HepG2 (cell line): ENCODE data around the gene PAQR7. TPM values are rescaled to one million over a fixed set of nuclear protein-coding genes. Genes with fewer than 3 reads are reported as not detected.
A peak's percentile ranks its signal among the peaks of the same experiment; 100 is the strongest.

Experiments used
- ARID5B ChIP-seq: IDR thresholded peaks from 2 replicates; pipeline ENCODE4 v1.4.0; 2020; ENCODE audit warnings: mild to moderate bottlenecking, missing genetic modification reagents
- BCL6 ChIP-seq: IDR thresholded peaks from 2 replicates; pipeline ENCODE4 v1.6.1; 2016; ENCODE audit warnings: missing genetic modification reagents, missing compliant biosample characterization
- BRCA1 ChIP-seq: sonication (generic); formaldehyde crosslinking; IDR thresholded peaks from 2 replicates; pipeline ENCODE4 v1.4.0; 2020; ENCODE audit warnings: missing genetic modification reagents
- CREBL2 ChIP-seq: sonication (generic); formaldehyde crosslinking; IDR thresholded peaks from 2 replicates; pipeline ENCODE4 v1.8.1; 2023; ENCODE audit warnings: missing genetic modification reagents, mild to moderate bottlenecking, borderline replicate concordance
- DMAP1 ChIP-seq: IDR thresholded peaks from 2 replicates; pipeline ENCODE4 v1.6.1; 2016
- FOXA1 ChIP-seq, 2 experiments: fragments of 450-650 bp in 1 of 2; sonication (generic) in 1 of 2; formaldehyde crosslinking in 1 of 2; IDR thresholded peaks; 2 replicates each; pipeline versions ENCODE4 v1.4.0 to v1.6.1; 2016 to 2020; ENCODE audit warnings: missing genetic modification reagents in 1 of 2
- FOXP4 ChIP-seq: sonication (generic); formaldehyde crosslinking; IDR thresholded peaks from 2 replicates; pipeline ENCODE4 v1.4.0; 2020; ENCODE audit warnings: missing genetic modification reagents
- IKZF5 ChIP-seq: IDR thresholded peaks from 2 replicates; pipeline ENCODE4 v1.6.1; 2018; ENCODE audit warnings: missing genetic modification reagents, mild to moderate bottlenecking, missing compliant biosample characterization
- JUN ChIP-seq: sonication (generic); formaldehyde crosslinking; IDR thresholded peaks from 2 replicates; pipeline ENCODE4 v1.4.0; 2020; ENCODE audit warnings: mild to moderate bottlenecking, missing genetic modification reagents
- PTBP1 ChIP-seq: fragments of 200-400 bp; formaldehyde crosslinking; IDR thresholded peaks from 2 replicates; pipeline ENCODE4 v1.6.1; 2018; ENCODE audit warnings: low read length, low read depth; ENCODE audit not compliant: poor library complexity, severe bottlenecking
- RCOR2 ChIP-seq: IDR thresholded peaks from 2 replicates; pipeline ENCODE4 v1.6.1; 2016; ENCODE audit warnings: missing biosample characterization, missing genetic modification reagents
- REPIN1 ChIP-seq: sonication (generic); formaldehyde crosslinking; IDR thresholded peaks from 2 replicates; pipeline ENCODE4 v1.8.0; 2022; ENCODE audit warnings: missing genetic modification reagents, low read depth, mild to moderate bottlenecking, borderline replicate concordance
- ZFP36L2 ChIP-seq: sonication (generic); formaldehyde crosslinking; IDR thresholded peaks from 2 replicates; pipeline ENCODE4 v1.4.0; 2020; ENCODE audit warnings: missing genetic modification reagents
- ZFX ChIP-seq: sonication (generic); formaldehyde crosslinking; IDR thresholded peaks from 2 replicates; pipeline ENCODE4 v1.4.0; 2020; ENCODE audit warnings: mild to moderate bottlenecking, low read depth, missing genetic modification reagents, moderate library complexity
- ZKSCAN8 ChIP-seq: IDR thresholded peaks from 2 replicates; pipeline ENCODE4 v1.6.1; 2016; ENCODE audit warnings: borderline replicate concordance, missing genetic modification reagents, missing compliant biosample characterization
- ZNF12 ChIP-seq: sonication (generic); formaldehyde crosslinking; IDR thresholded peaks from 2 replicates; pipeline ENCODE4 v1.5.0; 2020; ENCODE audit warnings: missing genetic modification reagents
- ZNF350 ChIP-seq: sonication (generic); formaldehyde crosslinking; IDR thresholded peaks from 2 replicates; pipeline ENCODE4 v1.4.0; 2020; ENCODE audit warnings: mild to moderate bottlenecking, low read depth, missing genetic modification reagents, borderline replicate concordance
- ZNF605 ChIP-seq: sonication (generic); formaldehyde crosslinking; IDR thresholded peaks from 2 replicates; pipeline ENCODE4 v1.8.0; 2022; ENCODE audit warnings: mild to moderate bottlenecking, missing genetic modification reagents
- ZNF83 ChIP-seq: sonication (generic); formaldehyde crosslinking; IDR thresholded peaks from 2 replicates; pipeline ENCODE4 v1.4.0; 2020; ENCODE audit warnings: missing genetic modification reagents, mild to moderate bottlenecking, borderline replicate concordance
- ZSCAN31 ChIP-seq: sonication (generic); formaldehyde crosslinking; IDR thresholded peaks from 2 replicates; pipeline ENCODE4 v1.5.0; 2020; ENCODE audit warnings: low read depth, mild to moderate bottlenecking, missing genetic modification reagents
- polyA plus RNA-seq, 8 experiments: library from polyadenylated mRNA; depleted of rRNA in 3 of 8; stranded (reverse) in 7 of 8; unstranded in 1 of 8; fragments of >200 nt; fragmentation: Illumina TruSeq in 4 of 8; extraction: Trizol in 4 of 8; gene quantifications; 2 replicates each; pipeline versions ENCODE4 v1.2.1 to v1.2.3, GENCODE V29; 2011 to 2016; ENCODE audit warnings: low read depth in 4 of 8, missing spikeins in 1 of 8, mixed read lengths in 1 of 8; ENCODE audit not compliant: insufficient read depth in 1 of 8
- total RNA-seq, 5 experiments: library from RNA; depleted of rRNA; stranded (reverse); fragments of >200 nt; fragmentation: Illumina TruSeq; extraction: Trizol; gene quantifications; 2 replicates each; pipeline ENCODE4 v1.2.3, GENCODE V29; 2016; ENCODE audit warnings: low read depth in 1 of 5

The PAQR7 gene
- total and polyA plus RNA-seq, 2 of the 13 experiments (the other 11 are each of a cell fraction or from before 2014, with no cell fraction given), result 13.2 to 16.6 TPM

- TF ChIP-seq IKZF5 (peak; percentile 52), ZFX (CRISPR knock-in tag) (peak; percentile 59), ZNF605 (peak; percentile 60; the same call in 1 of the 2 replicates), FOXA1 (IDR thresholded peaks at IDR 0.05) (no peak), FOXA1 (CRISPR knock-in tag; IDR thresholded peaks at IDR 0.05) (peak; percentile 24), CREBL2 (CRISPR knock-in tag) (no peak), PTBP1 (no peak), REPIN1 (0 out of 2 replicates have a peak, but pooled peaks have one; percentile 30), ZKSCAN8 (peak; percentile 21; the same call in 1 of the 2 replicates), ZNF350 (peak; percentile 60; the same call in 1 of the 2 replicates), ZNF83 (CRISPR knock-in tag) (no peak), ZSCAN31 (CRISPR knock-in tag) (no peak), DMAP1 (CRISPR knock-in tag) (0 out of 2 replicates have a peak, but pooled peaks have one; percentile 34), ZNF12 (CRISPR knock-in tag) (no peak), BCL6 (CRISPR knock-in tag) (peak; percentile 65), FOXP4 (CRISPR knock-in tag) (peak; percentile 82), ARID5B (CRISPR knock-in tag) (peak; percentile 76), BRCA1 (CRISPR knock-in tag) (no peak), ZFP36L2 (CRISPR knock-in tag) (no peak), JUN (CRISPR knock-in tag) (peak; percentile 61), RCOR2 (CRISPR knock-in tag) (peak; percentile 54)
These were observed 13.9 kb downstream of the PAQR7 start (continued) for GRCh38 chr1:25861316-25862286.
